HG02938 (cell line): ENCODE measurements around the gene C16orf87.
"Not testable (repeated sequence)": the region's sequence is repeated elsewhere in the genome, so short reads cannot be mapped to it uniquely, and the experiment has no call there.

ENCODE experiments used
- ATAC-seq: cut with Tn5 transposase; IDR thresholded peaks from one replicate; pipeline ENCODE4 v1.9.1; 2021; ENCODE audit warnings: mild to moderate bottlenecking, moderate library complexity; ENCODE audit not compliant: unreplicated experiment

The C16orf87 gene

DNA sequence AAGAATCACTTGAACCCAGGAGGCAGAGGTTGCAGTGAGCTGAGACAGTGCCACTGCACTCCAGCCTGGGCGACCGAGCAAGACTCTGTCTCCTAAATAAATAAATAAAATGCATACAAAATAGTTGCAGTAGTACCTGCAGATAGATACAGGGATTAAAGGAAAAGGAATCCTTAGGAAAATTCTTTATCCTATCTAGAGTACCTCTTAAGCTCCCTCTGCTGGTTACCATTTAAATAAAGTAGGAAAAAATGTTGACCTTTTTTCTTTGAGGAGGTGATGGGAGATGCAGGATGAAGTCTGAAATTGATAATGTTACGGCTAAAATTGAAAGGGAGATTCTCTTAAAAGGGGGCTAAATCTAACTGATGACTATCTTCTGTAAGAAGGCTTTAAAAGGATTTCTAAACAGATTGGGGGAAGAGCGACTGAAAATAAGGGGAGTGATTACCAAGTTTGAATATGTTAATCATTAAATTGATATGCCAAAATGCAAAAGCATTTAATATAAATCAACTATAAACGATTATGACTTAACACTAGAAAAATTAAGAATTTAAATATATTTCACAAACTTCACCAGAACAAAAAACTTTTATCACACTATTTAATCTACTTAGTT lies 29.4 kb downstream of the C16orf87 start:
- no peak for ATAC-seq

DNA sequence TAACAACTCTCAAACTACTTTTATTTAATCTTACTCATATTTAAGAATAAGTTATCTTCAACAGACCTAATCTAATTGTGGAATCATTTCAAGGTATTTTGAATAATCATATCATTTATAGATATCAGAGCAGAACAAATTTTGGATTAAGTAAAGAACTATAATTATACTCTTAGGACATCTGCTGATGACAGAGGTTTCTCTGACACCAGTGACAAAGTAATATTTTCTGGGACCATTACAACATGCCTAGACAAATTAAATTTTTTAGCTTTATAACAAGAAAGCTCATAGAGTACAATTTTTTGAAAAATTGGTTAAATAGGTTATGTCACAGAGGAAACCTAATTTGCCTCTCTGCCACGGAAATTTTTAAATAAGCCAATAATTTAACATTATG lies 30.5 kb downstream of the C16orf87 start:
- ATAC-seq, result no peak

DNA sequence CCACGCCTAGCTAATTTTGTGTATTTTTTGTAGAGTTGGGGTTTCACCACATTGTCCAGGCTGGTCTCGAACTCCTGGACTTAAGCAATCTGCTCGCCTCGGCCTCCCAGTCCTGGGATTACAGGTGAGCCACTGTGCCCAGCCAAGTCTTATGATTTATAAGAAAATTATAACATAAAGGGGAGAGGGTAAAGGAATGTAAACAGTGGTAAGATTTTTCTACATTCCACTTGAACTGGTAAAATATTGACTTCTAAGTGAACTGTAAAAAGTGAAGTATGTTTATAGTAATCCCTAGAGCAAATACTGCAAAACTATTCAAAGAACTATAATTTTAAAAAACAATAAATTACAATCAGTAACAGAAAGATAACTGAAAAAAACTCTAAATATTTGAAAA lies 33.5 kb downstream of the C16orf87 start:
- no peak for ATAC-seq

DNA sequence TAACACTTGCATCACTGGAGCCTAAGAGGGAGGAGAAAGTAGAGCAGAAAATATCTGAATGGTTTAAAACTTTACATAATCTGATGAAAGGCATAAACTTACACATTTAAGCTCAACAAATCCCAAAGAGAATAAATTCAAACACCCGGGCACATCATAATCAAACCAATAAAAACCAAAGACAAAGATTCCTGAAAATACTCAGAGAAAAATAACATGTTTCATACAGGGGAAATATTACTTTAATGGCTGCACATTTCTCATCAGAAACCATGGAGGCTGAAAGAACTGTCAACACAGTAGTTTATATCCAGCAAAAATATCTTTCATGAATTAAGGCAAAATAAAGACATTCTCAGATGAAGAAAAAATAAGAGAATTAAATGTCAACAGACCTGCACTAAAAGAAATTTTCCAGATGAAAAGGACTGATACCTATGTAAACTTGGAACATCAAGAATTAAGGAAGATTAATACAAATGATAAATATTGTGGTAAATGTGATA lies 34.2 kb downstream of the C16orf87 start:
- ATAC-seq, result no peak

DNA sequence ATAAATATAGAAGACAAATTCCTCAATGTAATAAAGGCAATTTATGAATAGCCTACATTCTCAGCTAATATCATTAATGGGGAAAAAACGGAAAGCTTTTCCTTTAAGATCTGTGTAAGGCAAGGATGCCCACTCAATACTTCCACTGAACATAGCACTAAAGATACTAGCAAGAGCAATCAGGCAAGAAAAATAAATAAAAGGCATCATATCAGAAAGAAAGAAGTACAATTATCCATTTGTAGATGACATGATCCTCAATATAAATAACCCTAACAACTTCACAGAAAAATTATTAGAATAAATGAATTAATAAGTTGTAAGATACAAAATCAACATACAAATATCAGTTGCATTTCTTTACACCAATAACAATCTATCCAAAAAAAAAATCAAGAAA lies 37.1 kb downstream of the C16orf87 start:
- ATAC-seq, result no peak

DNA sequence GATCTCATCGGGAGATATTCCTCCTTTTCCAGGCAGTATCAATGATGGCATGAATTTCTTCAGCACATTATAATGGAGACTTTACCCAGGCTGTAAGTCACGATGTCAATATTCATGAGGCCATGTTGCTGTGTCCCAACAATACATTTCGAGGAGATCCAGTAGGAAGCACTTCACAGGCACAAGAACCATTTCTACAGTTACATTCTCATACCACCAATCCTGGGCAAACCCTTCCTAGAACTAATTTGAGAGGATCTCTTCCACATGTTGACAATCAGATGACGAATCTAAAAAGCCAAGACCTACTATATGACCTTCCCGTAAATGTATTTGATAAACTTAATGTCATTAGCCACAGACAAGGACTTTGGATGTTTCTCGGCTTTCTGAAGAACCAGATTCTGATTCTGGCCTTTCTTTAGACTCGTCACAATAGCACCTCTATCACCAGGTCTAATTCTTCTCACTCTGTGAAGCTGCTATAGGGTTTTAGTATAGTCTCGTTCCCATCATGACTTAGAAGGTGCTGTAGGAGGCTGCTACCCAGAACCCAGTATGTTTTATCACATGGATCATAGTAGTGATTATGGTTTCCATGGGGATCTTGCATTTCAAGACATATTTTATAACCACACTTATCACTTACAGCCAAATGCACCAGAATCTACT lies 40.2 kb downstream of the C16orf87 start:
- ATAC-seq, result no peak

DNA sequence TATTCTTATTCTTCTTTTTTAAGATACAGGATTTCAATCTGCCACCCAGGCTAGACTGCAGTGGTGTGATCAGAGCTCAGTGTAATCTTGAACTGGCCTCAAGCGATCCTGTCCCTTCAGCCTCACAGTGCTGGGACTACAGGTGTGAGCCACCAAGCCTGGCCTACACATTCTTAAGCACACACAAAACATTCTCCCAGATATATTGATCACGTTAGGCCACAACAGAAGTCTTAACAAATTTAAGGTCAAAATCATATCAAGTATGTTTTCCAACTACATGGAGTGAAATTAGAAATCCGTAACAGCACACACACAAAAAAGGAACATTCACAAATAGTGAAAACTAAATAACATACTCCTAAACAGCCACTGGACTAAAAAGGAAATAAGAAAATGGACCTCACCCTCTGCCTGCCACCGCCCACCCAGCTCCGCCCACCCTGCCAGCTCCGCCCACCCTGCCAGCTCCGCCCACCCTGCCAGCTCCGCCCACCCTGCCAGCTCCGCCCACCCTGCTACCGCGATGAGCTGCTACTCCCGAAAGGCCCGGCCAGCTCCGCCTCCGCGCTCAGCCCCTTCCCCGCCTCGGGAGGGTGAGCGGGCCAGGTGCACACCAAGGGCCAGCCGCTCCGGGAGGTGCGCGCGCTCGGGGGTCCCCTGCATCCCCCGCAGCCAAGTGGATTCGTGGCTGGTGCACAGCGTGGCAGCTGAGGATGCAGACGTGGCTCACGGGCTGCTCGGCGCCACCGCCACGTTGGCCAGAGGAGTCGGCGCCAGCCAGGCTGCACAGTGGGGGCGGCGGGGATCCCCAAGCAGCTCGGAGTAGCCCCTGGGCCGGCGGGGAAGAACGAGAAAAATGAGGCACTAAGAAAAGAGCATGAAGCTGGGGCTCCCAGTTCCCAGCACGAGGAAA lies 41.2 kb downstream of the C16orf87 start:
- peak; percentile 53 for ATAC-seq

DNA sequence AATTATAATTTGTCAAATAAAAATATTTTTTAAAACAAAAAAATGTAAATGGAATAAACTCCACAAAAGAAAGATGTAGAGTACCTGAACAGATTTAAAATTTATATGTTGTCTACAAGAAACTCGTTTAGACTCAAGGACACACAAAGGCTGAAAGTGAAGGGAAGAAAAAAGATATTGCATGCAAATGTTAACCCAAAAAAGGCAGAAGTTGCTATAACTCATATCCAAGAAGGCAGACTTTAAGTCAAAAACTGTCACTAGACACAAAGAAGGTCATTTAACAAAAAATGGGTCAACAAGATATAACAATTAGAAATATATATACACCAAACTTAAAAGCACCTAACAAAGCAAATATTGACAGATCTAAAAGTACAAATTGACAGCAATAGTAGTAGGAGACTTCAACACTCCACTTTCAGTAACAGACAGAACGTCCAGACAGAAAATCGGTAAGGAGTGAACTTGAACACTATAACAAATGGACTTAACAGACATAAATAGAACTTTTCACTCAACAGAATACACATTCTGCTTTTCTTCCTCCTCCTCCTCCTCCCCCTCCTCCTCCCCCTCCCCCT lies 42.0 kb downstream of the C16orf87 start:
- ATAC-seq, result no peak

DNA sequence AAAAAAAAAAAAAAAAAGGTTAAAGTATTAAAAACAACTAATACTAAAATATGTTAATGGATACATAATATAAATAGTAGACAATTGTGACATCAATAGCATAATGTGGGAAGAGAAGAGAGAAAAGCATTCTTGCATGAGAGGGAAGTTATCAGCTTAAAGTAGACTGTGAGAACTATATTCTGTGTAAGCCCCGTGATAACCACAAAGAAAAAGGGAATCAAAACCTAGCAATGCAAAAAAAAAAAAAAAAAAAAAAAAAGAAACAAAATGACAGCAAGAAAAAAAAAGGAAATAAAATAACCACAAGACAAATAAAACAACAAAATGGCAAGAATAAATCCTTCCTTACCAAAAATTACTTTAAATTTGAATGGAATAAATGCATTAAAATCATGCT lies 43.1 kb downstream of the C16orf87 start:
- ATAC-seq, result peak; percentile 36

DNA sequence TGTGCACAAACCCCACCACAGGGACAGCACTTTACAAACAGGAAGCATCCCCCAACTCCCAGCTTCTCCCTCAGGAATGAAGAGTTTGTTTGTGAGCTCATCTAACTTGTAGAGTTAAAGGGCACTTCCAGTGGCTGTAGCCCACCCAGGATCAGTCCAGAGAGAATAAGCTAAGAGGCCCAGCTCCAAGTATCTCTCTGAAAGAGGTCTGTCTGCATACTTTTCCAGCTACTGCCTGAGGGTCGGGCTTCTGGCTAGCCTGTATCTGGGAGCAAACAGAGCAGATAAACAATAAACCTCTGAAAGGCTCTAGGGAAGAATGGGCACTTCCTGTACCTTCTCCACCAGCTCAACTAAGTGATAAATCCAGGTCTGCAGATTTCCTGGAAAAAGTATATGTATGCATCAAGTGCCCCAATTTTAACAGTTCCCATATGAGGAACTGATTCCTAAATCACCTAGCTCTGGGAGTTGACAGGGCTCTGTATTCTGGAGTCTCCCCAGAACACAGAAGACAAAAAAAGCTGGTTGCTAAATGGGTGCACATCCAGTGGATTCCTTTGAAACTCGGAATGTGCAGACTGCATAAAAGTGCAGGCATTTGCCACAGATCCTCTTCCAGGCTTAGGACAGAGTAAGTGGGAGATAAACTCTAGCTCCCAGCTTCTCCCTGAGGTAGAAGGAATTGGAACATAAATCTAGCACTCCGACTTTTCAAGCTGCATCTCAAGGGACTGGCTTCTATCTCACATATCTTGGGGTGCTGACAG lies 45.7 kb downstream of the C16orf87 start:
- ATAC-seq, result no peak

DNA sequence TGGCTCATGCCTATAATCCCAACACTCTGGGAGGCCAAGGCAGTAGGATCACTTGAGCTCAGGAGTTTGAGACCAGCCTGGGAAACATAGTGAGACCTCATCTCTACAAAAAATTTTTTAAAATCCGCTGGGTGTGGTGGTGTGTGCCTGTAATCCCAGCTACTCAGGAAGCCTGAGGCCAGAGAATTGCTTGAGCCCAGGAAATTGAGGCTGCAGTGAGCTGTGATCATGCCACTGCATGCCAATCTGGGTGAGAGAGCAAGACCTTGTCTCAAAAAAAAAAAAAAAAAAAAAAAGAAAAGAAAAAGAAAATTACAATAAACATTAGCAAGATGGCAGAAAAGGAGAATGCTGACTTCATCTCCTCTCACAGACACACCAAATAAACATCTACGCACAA lies 46.4 kb downstream of the C16orf87 start:
- not testable (repeated sequence) for ATAC-seq

DNA sequence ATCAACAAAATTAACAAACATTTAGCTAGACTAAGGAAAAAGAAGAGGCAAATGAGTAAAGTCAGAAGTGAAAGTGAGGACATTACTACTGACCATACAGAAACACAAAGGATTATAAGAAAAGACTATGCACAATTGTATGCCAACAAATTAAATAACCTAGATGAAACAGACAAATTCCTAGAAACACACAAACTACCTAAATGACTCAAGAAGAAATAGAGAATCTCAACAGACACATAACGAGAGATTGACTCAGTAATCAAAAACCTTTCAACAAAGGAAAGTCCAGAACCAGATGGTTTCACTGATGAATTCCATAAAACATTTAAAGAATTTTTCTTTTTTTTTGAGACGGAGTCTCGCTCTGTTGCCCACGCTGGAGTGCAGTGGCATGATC lies 47.2 kb downstream of the C16orf87 start:
- ATAC-seq, result no peak

DNA sequence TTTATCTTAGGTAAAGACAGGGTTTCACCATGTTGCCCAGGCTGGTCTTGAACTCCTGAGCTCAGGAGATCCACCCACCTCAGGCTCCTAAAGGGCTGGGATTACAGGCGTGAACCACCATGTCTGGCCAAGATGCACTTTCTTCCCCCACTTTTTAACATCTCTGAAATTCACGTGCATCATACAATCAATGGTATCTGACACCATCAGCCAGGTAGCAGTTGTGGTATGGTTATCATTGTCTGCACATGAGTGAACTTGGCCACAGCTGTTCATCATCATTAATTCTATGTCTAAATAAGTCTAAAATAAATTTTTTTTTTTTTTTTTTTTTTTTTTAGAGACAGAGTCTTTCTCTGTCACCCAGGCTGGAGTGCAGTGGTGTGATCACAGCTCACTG lies 48.7 kb downstream of the C16orf87 start:
- ATAC-seq, result no peak

DNA sequence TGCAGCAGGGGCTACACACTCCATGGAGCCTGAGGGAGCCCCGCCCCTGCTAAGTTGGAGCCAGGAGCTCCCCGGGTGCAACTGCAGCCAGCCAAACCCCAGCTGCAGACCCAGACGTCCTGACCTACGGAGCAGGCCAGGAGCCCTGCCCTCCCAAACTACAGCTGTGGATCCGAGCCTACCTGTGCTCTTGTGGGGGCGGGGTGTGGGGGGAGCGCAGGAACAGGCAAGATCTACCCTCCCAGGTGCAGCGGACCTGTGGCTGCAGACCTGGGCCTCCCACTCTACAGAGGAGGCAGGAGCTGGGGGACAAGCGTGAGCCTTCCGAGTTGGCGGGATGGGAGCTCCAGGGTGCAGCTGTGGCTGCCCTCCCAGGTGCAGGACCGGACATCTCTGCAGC lies 53.2 kb downstream of the C16orf87 start:
- no peak for ATAC-seq

DNA sequence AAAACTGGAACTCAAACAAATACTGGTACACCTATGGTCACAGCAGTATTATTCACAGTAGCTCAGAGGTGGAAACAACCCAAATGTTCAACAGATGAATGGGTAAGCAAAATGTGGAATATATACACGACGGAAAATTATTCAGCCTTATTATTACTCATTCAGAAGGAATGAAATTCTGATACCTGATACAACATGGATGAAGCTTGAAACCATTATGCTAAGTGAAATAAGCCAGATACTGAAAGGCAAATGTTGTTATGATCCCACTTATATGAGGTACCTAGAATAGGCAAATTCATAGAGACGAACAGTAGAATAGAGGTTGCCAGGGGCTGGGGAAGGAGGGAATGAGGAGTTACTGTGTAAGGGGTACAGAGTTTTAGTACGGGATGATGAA lies 55.8 kb downstream of the C16orf87 start:
- ATAC-seq, result peak; percentile 14

DNA sequence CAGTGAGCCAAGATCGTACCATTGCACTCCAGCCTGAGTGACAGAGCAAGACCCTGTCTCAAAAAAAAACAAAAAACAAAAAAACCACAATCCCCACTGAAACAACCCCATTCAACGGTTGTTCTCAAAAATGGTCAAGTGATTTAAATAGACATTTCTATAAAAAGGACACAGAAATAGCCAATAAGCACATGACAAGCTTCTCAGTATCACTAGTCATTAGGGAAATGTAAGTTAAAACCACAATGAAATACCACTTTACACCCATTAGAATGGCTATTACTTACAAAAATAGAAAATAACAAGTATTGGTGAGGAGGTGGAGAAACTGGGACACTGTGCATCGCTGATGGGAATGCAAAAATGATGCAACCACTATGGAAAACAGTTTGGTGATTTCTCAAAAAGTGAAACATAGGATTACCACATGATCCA lies 56.2 kb downstream of the C16orf87 start:
- ATAC-seq, result peak; percentile 85

DNA sequence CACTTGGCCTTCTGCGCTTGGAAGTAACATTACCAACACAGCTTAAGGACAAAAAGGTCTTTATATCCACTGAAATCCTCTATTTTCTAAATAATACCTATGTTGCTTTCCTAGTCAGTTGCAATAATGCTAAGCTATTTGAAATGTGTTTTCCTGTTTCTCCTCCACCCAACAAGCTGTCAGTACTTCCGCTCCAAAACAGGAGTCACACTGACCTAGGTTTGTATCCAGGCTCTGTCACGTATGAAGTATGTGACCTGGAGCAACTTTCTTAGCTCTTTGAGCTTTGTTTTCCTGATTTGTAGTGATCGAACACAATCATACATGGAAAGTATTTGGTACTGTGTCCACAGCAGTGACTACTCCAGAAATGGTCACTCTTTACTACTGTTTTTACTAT lies 58.5 kb downstream of the C16orf87 start:
- ATAC-seq, result no peak

DNA sequence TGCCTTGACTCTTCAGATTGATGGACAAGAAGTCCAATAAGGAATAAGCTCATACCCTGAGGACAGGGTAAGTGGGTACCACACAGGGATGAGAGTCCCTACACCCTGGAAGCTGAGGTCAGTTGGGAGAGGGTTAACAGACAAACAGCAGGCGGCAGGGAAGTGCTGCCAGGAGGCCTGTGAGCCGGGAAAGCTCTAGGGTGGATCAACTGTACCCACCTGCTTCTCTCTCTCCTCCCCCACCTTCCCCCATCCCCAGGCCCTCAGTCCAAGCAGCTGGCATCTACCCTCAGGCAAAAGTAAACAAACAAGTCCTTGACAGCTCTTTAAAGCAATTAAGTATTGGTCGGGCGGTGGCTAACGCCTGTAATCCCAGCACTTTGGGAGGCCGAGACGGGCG lies 62.2 kb downstream of the C16orf87 start:
- no peak for ATAC-seq

DNA sequence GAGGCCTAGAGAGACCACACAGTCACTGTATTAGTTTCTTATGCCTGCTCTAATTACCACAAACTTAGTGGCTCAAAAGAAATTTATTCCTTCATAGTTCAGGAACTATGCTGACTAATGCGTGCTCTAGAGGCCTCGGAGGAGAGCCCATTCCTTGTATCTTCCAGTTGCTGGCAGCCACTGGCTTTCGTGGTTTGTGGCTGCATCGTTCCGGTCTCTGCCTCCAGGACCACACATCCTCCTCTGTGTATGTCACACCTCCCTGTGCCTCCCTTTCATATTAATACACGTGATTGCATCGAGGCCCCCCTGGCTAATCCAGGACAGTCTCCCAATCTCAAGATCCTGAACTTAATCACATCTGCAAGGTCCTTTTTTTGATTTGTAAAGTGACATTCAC lies 65.9 kb downstream of the C16orf87 start:
- ATAC-seq, result no peak

DNA sequence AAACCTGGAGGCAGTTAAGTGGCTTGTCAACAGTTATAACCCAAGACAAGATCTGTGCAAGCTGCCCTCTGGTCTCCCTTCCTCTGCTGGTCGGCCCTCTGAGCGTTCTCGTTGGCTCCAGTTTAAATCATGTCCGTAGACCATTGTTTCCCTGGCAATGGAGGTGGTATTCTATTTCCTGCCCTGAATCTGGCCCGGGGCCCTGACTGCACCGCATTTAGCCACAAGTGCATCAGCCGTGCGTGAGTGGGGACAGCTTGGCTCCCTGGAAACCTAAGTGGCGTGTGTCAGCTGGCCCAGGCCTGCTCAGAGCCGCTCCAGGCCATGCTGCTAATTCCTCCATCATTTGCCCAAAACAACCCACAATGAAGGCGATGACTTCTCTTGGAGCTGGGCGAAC lies 67.8 kb downstream of the C16orf87 start:
- no peak for ATAC-seq

DNA sequence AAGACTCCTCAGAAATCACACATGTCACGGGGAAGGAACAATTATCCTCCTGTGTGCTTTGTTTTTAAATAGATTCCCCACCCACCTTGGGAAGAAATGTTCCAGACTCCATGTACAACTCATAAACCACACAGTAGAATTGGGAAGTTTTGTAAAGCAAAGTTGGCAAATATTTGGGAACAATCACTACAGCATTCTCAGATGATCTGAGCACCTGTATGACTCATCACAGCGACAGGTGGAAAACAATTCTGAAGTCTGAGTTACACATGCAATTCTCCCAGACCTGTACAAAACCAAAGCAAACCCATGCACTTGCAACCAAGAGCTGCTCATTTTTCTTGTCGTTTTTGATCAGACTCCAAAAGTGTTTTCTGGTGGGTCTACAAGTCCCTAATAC lies 68.4 kb downstream of the C16orf87 start:
- no peak for ATAC-seq
